Head of caudate nucleus (tissue), 42 donors: ENCODE data around the gene OSTN.
"Not testable (repeated sequence)": the region's sequence is repeated elsewhere in the genome, so short reads cannot be mapped to it uniquely, and the experiment has no call there.

Experiments
- DNase-seq, 42 donors: peaks; one replicate each; pipeline versions ENCODE4 v3.0.0 to v3.0.0-alpha.2; 2020 to 2021; ENCODE audit warnings: mixed read lengths in 7 of 42
- intact Hi-C: fragments of 100-400 bp; cut with DNase I; formaldehyde crosslinking; loops from one replicate; pipeline ENCODE4 v1.15.0; 2022

The OSTN gene

DNA sequence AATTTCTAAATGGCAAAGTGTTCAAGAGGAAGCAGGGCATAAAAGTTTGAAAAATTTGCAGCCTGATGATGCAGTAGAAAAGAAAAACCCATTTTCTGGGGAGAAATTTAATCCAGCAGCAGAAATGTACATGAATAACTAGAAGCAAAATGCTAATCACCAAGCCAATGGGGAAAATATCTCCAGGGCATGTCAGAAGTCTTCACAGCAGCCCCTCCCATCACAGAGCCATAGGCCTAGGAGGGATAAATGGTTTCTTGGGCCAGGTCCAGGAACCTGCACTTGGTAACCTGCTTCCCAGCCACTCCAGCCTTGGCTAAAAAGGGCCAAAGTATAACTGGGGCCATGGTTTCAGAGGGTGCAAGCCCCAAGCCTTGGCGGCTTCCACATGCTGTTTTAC, 22.6 kb downstream of the OSTN start:
- intact Hi-C loops = no loop called here
- DNase-seq = no peak

DNA sequence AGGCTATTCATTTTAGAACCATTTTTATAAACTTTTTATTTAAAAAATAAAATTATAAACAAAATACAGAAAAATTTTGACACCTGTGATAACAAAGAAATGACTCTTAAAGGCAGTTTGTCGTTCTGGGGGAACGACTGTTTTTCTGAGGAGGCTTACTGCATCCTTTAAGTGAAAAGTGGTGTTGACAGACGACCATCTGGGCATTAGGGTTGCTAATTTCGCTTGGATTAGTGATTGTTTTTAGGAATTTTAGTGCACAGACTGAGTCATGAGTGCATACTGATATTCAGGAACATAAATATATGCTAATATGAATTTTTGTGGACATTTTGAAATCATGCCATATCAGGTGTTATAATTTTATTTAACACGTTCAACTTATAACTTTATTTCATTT, 28.5 kb downstream of the OSTN start:
- intact Hi-C loops = no loop called here
- no peak for DNase-seq

DNA sequence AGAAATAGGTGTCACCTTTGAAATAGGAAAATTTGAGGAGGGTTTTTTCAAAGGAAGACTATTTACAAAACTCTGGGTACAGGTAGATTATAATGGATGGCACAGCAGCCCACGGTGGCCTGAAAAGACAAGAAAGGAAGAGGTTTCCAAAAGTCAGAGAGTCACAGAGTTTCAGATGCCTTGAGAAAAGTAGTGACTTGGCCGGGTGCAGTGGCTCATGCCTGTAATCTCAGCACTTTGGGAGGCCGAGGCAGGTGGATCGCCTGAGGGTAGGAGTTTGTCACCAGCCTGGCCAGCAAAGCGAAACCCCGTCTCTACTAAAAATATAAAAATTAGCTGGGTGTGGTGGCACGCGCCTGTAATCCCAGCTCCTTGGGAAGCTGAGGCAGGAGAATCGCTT, 35.2 kb downstream of the OSTN start:
- no peak for DNase-seq
- intact Hi-C loops = no loop called here

DNA sequence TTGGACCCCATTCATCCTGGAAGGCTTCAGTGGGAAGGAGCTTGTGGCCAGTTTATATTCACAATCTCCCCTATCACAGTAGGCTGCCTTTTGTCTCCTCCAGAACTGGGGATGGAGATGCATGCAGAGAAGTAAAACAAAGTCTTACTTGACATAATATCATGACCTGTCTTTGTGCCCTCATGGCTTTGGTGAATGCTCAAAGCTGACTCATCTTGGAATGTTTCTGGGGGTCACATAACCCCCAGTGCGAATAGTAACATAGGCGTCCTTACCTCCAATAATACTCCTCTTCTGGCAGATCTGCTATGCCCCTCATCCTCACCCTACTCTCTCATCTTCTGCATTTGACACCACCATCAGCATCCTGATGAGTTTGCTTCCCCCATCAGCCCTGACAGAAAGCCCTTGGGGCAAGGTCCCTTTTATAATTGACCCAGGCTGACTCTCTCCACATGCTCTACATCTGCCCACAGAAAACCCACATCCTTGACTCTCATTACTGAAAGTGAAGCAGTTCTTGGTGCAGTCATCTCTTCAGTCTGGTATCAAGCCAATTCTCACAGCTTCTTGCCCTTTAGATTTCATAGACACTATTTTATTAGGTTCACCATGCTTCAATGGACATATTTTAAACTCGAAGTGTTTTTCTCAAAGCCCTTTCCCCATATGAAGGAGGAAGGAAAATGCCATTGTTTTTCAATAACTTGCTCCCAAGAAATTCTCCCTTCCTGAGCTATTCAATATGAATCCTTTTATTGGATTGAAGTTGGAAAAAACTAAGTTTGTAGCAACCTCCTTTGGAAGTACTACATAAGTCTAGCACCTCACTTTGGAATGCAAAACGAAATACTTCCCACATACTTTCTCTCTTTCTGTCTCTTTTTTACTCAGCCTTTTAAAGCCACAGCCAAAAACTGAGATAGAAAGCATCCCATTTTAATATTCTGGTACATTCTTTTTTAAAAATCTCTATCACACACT, 36.6 kb downstream of the OSTN start:
- no peak for DNase-seq
- intact Hi-C loops = no loop called here

DNA sequence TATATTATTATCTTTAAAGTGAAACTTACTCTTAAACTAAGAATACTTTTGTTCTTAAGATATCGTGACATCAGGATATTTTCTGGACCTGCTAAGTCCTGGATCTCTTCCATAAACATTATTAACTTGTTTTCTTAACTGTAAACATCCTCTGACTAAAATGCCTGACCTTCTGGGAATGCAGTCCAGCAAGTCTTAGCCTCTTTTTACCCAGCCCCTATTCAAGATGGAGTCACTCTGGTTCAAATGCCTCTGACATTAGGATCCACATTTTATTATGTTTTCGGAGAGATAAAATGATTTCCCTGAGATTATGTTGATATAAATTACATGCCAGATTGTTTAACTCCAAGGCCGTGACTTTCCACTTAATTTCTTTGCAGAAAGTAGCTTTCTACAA, 37.6 kb downstream of the OSTN start:
- intact Hi-C loops = no loop called here
- DNase-seq = no peak

DNA sequence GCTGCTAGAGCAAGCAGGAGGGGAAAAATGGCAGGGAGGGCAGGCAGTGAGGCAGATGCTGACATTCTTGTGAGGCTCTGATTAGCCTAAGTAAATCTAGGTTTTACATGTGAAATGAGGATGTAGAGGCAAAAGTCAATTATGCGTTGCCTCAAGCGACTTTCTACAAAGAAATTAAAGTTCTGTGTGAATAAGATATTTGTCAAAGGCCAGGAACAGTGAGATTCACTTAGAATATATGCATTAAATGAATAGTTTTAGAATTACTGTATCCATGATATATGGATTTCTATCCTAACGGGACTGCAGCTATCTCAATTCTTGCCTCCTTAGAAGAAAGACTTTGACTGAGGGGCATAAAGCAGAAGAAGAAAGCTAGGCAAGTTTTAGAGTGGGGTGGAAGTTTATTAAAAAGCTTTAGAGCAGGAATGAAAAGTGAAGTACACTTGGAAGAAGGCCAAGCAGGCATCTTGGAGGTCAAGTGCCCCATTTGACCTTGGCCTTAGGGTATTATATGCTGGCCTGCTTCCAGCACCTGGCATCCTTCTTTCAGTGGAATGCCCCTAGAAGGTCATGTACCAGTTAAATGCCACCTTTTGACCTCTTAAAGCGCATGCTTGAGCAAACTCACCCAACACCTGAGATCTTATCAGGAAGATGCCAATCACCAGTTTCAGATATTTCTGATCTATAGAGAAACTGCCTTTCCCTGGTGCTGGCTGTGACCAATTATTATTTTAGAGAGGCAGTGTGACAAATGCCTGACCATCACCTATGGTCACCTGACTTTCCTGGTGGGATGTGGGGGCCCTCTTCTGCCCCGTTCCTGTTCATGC, 38.2 kb downstream of the OSTN start:
- intact Hi-C loops = no loop called here
- DNase-seq = no peak

DNA sequence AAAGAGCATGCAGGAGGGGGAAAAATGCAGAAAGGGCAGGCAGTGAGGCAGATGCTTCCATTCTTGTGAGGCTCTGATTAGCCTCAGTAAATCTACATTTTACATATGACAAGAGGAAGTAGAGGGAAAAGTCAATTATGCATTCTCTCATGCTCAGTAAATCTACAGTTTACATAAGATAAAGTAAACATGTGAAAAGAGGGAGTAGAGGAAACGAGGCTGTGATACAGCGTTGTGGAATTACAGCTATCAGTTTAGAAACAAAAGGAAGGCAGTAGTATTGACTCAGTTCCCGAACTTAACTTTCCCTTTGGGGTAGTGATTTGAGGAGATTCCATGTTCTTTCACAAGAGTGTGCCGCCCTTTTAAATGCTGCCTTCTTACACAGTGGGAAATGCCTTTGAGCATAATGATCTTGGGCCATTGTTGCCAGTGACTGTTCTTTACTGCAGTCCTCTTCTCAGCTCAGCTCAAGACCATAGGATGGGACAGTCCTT, 39.3 kb downstream of the OSTN start:
- no peak for DNase-seq
- intact Hi-C loops = no loop called here

DNA sequence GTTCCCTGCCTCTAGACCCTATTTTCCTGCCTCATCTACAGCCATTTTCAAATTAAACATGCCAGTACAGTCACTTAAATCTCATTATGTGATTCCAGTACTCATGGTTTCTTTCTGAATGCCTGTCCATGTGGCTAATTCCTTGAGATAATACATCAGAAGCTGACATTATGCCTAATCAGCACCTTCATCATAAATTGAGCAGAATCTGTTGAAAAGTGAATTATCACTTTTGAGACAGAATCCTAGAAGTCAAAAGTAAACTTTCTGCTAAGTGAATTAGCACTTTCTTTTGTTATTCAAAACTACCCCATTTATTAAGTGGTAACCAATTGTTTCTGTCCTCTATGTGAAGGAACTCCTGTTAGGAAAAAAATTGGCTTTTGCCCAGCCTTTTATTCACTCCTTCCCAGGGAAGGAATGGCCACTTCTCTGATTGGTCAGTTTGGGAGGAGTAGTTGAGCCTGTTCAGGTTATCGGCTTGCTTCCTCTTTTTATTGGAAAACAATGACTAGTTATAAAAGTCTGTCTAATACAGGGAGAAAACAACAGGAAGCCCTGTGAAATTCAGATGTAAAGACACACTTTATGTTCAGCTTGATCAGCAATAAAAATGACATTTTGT, 40.5 kb downstream of the OSTN start:
- intact Hi-C loops = no loop called here
- no peak for DNase-seq

DNA sequence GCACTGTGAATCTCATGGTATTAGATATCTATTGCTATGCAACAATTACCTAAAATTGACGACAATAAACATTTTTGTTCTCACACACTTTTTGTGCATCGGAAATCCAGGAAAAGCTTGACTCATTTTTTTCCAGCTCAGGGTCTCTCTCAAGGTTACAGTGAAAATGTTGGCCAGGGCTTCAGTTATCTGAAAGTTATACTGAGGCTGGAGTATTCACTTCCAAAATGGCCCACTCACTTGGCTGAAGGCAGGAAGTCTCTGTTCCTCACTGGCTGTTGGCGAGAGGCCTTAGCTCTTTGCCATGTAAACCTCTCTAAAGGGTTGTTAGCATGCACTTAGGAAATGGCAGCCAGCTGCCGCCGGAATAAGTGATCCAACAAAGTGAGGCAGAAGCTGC, 41.4 kb downstream of the OSTN start:
- DNase-seq = peak in 4 of 42 donors; percentile 5 to 56 (median 17)
- intact Hi-C loops = no loop called here

DNA sequence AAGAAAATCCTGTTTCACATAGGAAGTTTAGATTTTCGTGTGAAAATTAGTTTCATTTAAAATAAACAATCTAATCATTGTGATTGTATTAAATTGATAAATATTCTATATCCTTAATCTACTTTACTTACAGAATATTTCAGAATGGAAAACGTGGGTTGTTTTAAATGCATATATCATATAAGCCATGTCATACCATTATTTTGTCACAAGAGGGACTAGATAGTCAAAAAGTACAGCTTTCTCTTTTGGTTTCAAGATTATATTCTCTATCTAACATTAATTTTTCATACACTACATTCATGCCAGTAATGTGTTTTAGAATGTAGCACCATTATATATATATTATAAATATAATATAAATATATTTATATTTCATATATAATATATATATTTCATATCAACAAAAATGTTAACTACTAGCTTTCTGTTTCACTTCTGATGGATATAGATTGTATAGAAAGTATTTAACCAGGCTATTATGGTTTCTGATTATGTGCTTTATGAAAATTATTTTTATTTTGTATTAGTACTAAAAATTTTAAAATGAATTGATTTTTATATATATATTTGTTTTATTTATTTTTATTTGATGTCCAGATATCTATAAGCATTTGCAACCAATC, 45.3 kb downstream of the OSTN start:
- intact Hi-C loops = no loop called here
- DNase-seq = no peak

DNA sequence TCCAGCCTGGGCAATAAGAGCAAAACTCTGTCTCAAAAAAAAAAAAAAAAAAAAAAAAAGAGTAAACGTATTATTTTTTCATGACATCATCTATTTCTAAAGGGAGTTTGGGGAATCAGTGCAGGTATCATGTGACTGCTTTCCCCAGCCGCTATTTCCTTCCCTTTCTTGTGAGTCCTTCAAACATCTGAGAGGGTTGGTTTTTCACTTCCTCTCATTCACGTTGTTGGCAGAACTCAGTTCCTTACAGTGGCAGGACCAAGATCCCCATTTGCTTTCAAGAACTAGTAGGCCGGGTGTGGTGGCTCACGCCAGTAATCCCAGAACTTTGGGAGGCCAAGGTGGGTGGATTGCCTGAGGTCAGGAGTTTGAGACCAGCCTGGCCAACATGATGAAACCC, 47.0 kb downstream of the OSTN start:
- intact Hi-C loops = not testable (repeated sequence)

DNA sequence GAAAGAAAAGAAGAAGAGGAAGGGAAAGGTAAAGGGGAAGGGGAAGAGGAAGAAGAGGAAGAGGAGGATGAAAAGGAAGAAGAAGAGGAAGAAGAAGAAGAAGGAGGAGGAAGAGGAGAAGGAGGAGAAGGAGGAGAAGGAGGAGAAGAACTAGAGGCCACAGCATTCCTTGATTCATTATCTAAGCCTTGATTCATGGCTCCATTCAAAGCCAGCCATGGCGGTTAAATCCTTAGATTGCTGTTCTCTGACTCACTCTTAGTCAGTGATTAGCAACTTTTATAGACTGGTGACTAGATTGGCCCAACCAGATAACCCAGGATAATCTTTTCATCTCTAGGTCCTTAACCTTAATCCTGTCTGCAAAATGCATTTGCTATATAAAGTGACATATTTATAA, 47.6 kb downstream of the OSTN start:
- DNase-seq = no peak
- intact Hi-C loops = no loop called here

More for the DNA sequence above, 47.0 kb downstream of the OSTN start:
- peak in 15 of 42 donors; percentile 3 to 53 (median 21) for DNase-seq

DNA sequence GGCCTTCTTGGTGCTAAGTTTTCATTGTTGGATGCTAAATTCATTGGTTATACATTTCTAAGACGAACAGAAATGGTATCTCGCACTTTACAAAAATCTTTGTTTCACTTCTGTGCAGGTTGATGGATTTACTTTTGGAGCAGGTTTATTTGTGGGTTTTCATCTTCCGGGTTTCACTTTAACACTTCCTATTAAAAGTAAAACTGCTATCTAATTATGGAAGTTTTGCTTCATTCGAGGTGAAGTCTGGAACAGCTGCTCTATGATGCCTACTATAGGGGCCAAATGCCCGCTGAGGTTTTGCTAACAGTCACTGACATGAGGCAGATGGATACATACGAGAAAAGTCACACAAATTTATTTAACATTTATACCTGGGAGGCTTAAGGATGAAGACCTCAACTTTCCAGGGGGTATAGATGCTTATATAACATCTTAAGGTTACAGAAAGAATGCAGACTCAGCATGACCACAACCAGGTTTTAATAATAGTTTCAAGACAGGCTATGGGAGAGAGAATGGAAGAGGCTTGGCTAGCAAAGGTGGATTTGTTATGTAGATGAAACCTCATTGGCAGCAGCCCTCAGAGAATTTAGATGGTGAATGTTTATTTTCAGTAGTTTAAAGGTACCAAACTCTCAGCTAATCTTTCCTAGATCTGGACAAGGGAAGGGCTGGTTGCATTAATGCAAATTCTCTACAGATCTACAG, 54.2 kb downstream of the OSTN start:
- intact Hi-C loops = no loop called here
- no peak for DNase-seq

DNA sequence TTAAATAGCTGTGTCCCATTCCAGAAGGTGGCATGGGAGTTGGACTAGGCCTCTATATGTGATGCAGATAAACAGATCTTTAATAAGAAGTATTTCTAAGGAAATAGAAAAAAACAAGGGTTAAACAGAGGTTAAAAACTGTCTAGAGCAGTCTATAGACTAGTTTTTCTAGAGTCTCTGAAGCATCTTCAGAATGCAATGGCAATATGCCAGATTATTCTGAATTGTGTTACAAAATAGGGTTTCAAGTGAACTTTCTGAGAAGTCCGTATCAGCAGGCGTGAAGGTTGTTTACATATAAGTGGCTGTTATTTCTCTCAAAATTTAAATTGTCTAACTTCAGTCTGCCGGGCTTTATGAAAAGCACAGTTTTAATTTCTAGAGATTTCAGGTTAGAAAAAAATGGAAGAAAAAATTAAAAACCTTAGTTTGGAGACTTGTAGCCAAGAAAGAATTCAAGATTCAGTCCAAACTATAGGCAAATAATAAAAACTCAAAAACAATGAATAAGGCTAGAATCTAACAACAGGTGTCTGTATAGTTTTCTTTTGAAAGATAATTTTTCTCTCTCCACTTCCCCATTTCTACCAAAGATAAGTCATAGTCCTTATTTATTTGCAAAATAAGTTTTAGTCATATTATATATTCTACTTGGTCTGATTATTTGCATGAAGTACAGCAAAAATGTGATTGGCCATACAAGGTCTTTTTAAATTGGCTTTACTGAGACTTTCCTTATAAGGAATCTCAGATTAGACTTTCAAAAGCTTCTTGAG, 55.2 kb downstream of the OSTN start:
- no peak for DNase-seq
- intact Hi-C loops = no loop called here

DNA sequence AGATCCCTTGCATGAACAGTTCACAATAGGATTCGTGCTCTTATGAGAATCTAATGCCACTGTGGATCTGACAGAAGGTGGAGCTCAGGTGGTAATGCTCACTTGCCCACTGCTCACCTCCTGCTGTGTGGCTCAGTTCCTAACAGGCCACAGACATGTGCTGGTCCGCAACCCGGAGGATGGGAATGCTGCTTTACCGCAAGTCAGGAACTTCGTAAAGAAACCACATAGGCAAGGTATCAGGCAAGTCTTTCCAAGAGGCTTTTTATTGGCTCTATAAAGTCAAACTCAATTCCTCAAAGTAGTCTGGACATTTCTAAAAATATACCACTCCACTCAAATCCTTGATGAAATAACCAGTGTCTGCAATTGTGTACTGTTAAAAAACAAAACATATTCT, 56.1 kb downstream of the OSTN start:
- intact Hi-C loops = no loop called here

DNA sequence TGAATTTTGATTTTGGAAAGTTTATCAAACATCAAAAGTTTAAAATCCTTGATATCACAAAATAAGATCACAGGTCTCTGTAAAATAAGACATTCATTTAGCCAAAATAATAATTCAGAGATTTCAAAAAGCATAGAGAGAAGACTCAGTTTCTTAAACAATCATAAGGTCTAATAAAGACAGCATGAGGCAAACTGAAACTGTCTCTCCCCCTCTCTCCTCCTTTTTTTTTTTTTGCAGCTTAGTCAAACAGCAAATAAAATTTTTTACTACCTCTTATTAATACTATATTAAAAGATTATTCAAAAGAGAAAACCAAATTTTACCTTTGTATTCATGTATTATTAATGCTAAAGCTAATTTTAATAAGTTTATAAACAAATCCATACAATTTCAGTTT, 57.4 kb downstream of the OSTN start:
- intact Hi-C loops = no loop called here
- no peak for DNase-seq

More for the DNA sequence above, 56.1 kb downstream of the OSTN start:
- DNase-seq = no peak

DNA sequence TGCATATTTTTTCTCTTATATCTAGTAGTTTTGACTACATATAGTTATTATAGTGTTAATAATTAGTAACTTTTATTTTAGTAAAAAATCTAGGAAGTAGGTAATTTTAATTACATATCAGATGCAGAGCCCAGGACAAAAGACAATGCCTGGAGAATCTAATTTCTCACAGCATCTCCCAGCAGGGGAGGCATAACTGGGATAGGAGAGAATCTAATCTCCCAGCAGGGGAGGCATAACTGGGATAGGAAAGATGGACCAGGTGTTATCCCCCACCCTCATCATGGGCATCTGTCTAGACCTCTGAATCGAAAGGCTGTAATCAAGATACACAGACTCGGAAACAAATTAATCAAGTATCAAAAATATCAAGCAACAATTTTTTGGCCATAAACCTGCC, 58.2 kb downstream of the OSTN start:
- intact Hi-C loops = no loop called here
- DNase-seq = no peak

DNA sequence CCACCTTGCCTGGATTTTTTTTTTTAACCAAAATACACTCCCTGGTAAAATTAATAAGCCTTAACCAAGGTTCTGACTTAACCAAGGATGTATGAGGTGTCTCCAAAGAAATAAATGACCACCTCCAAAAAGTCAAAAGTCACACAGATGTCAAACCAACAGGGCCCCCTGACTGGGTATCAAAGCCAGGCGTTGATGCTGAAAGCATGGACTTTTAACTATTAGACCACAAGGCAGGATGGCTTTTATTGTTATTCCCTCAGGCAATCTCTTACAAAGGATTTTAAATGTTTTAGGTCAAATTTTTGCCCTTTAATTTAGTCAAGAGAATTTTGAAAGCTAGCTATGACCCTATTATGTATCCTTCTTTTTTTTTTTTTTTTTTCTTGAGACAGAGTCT, 60.4 kb downstream of the OSTN start:
- no peak for DNase-seq
- intact Hi-C loops = no loop called here
